WTC11 (cell line): ENCODE data around the gene TMEM143.
A peak's percentile ranks its signal among the peaks of the same experiment; 100 is the strongest.

Experiments
- FOXP4 ChIP-seq: sonication (generic); formaldehyde crosslinking; IDR thresholded peaks from 2 replicates; pipeline ENCODE4 v1.8.0; 2022; ENCODE audit warnings: mild to moderate bottlenecking, missing genetic modification reagents
- OVOL2 ChIP-seq: fragments of 250-450 bp; sonication (Bioruptor Pico); IDR thresholded peaks from 2 replicates; pipeline ENCODE4 v1.9.0; 2021; ENCODE audit warnings: mild to moderate bottlenecking, borderline replicate concordance
- SMAD3 ChIP-seq: sonication (generic); formaldehyde crosslinking; IDR thresholded peaks from 2 replicates; pipeline ENCODE4 v1.8.0; 2022; ENCODE audit warnings: missing genetic modification reagents, mild to moderate bottlenecking, borderline replicate concordance
- TEAD1 ChIP-seq: sonication (generic); formaldehyde crosslinking; IDR thresholded peaks from 2 replicates; pipeline ENCODE4 v1.8.0; 2022; ENCODE audit warnings: mild to moderate bottlenecking, missing genetic modification reagents
- TF ChIP-seq, protein P1 (sequence below): fragments of 200-600 bp; IDR thresholded peaks from 2 replicates; pipeline ENCODE4 v1.8.0; 2022; ENCODE audit warnings: antibody characterized with exemption

DNA sequence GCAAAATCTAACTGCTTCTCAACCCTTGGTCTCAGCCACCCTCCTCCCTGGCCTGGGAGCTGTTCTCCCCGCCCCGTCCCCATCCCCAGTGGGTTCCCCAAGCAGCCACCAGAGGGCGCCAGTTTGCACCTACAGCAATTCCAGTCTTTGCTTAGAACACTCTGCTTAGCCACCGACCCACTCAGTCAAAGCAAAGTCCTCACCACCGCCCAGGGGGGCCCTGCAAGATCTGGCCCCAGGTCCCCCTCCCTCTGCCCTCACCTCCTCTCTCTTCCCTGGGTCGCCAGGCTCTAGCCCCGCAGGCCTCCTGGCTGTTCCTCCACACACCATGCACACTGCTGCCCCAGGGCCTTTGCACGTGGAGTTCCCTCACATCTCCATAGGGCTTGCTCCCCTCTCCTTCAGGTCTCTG, 12.4 kb downstream of the TMEM143 start:
- no peak for TF ChIP-seq OVOL2
- TF ChIP-seq, protein P1, sequence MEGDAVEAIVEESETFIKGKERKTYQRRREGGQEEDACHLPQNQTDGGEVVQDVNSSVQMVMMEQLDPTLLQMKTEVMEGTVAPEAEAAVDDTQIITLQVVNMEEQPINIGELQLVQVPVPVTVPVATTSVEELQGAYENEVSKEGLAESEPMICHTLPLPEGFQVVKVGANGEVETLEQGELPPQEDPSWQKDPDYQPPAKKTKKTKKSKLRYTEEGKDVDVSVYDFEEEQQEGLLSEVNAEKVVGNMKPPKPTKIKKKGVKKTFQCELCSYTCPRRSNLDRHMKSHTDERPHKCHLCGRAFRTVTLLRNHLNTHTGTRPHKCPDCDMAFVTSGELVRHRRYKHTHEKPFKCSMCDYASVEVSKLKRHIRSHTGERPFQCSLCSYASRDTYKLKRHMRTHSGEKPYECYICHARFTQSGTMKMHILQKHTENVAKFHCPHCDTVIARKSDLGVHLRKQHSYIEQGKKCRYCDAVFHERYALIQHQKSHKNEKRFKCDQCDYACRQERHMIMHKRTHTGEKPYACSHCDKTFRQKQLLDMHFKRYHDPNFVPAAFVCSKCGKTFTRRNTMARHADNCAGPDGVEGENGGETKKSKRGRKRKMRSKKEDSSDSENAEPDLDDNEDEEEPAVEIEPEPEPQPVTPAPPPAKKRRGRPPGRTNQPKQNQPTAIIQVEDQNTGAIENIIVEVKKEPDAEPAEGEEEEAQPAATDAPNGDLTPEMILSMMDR, result peak; percentile 90
- TF ChIP-seq SMAD3 (CRISPR knock-in tag), result no peak
- TF ChIP-seq FOXP4 (CRISPR knock-in tag), result no peak
- TF ChIP-seq TEAD1 (CRISPR knock-in tag), result no peak
